K562 (cell line): ENCODE data around the gene ST3GAL5. TPM values are rescaled to one million over a fixed set of nuclear protein-coding genes. Genes with fewer than 3 reads are reported as not detected.
"Not testable (repeated sequence)": the region's sequence is repeated elsewhere in the genome, so short reads cannot be mapped to it uniquely, and the experiment has no call there.

Experiments used
- ATAC-seq: fragments of 200-7000 bp; cut with Tn5 transposase; 3 replicates; pipeline ENCODE4 v1.9.1; 2020; ENCODE audit warnings: moderate library complexity
- BruUV-seq: library from RNA; stranded (reverse); fragments of 400-500 nt; replicated peaks from 2 replicates; lab custom pipeline; 2021; lab: Mats Ljungman, UMichigan
- CTCF ChIA-PET: fragments of 300-600 bp; formaldehyde crosslinking; extraction: SDS; loops from one replicate; lab custom pipeline; 2021; ENCODE audit warnings: low intra/inter-chr PET ratio; lab: Yijun Ruan, JAX
- POLR2A ChIA-PET: fragments of 300-600, 350-650 bp; sonication (Branson Sonifier 250); formaldehyde crosslinking; extraction: SDS; loops from one replicate; lab custom pipeline; 2021; ENCODE audit warnings: antibody characterized with exemption, inconsistent platforms; lab: Yijun Ruan, JAX
- DNase-seq, 4 experiments: peaks; one replicate each; pipeline versions ENCODE4 v3.0.0 to v3.0.0-alpha.2; 2011 to 2018; ENCODE audit warnings: low spot score in 3 of 4, mixed read lengths in 3 of 4; ENCODE audit errors: extremely low read depth in 1 of 4
- FAIRE-seq: peaks from 2 replicates; lab custom pipeline; 2011; peaks lifted over from hg19 to GRCh38; lab: Jason Lieb, UNC
- H2AFZ ChIP-seq: 2 replicates; pipeline ENCODE4 v1.6.0; 2011; ENCODE audit warnings: low read depth, low read length, control low read depth, inconsistent platforms
- H3K27ac ChIP-seq: fragments of 200-600 bp; 3 replicates; pipeline ENCODE4 v1.8.0; 2011; ENCODE audit warnings: low read depth, mild to moderate bottlenecking, control low read depth, inconsistent platforms, low read length, moderate library complexity, mixed read lengths; ENCODE audit errors: extremely low read depth
- H3K27me3 ChIP-seq, 2 experiments: fragments of 300-600 bp in 1 of 2; 2 replicates in 1 of 2; 3 replicates in 1 of 2; pipeline versions ENCODE4 v1.6.0 to v1.8.0; 2011; ENCODE audit warnings: inconsistent platforms in 2 of 2, low read length in 2 of 2, mild to moderate bottlenecking in 1 of 2, mixed read lengths in 1 of 2, moderate library complexity in 1 of 2; ENCODE audit not compliant: control insufficient read depth in 2 of 2, insufficient read depth in 2 of 2
- H3K36me3 ChIP-seq: fragments of 300-600 bp; 3 replicates; pipeline ENCODE4 v1.8.0; 2011; ENCODE audit warnings: mild to moderate bottlenecking, low read length, inconsistent platforms; ENCODE audit not compliant: control insufficient read depth, insufficient read depth
- H3K4me1 ChIP-seq, 2 experiments: fragments of 200-600 bp in 1 of 2; replicated peaks in 1 of 2; 2 replicates in 1 of 2; 3 replicates in 1 of 2; pipeline versions ENCODE4 v1.5.1 to v1.8.0; 2011; ENCODE audit warnings: inconsistent platforms in 2 of 2, low read length in 2 of 2, mild to moderate bottlenecking in 1 of 2, mixed read lengths in 1 of 2, moderate library complexity in 1 of 2; ENCODE audit not compliant: control insufficient read depth in 2 of 2, insufficient read depth in 2 of 2
- H3K4me2 ChIP-seq: 2 replicates; pipeline ENCODE4 v1.6.1; 2011; ENCODE audit warnings: low read length, control low read depth, inconsistent platforms, mixed read lengths; ENCODE audit not compliant: insufficient read depth
- H3K4me3 ChIP-seq: fragments of 200-600 bp; sonication (generic), shearing (Covaris generic); 2 replicates; pipeline ENCODE4 v1.5.1; 2016; ENCODE audit warnings: control low read depth, inconsistent platforms
- H3K79me2 ChIP-seq: fragments of 200-600 bp; 3 replicates; pipeline ENCODE4 v1.8.0; 2011; ENCODE audit warnings: low read length, inconsistent platforms; ENCODE audit not compliant: control insufficient read depth, insufficient read depth
- H3K9ac ChIP-seq, 2 experiments: 2 replicates each; pipeline versions ENCODE4 v1.6.0 to v1.6.1; 2011; ENCODE audit warnings: low read depth in 2 of 2, low read length in 2 of 2, control low read depth in 1 of 2, inconsistent platforms in 1 of 2, mild to moderate bottlenecking in 1 of 2, mixed read lengths in 1 of 2; ENCODE audit not compliant: insufficient read depth in 1 of 2
- H3K9me1 ChIP-seq: one replicate; pipeline ENCODE4 v1.6.0; 2011; ENCODE audit warnings: inconsistent platforms, mild to moderate bottlenecking, low read length, moderate library complexity; ENCODE audit not compliant: control insufficient read depth, insufficient read depth
- H3K9me3 ChIP-seq: replicated peaks from 2 replicates; pipeline ENCODE4 v1.5.1; 2011; ENCODE audit warnings: low read depth, low read length, inconsistent platforms; ENCODE audit not compliant: control insufficient read depth, insufficient read depth
- H4K20me1 ChIP-seq: replicated peaks from 2 replicates; pipeline ENCODE4 v1.6.1; 2011; ENCODE audit warnings: low read length, inconsistent platforms, mixed read lengths; ENCODE audit not compliant: control insufficient read depth, insufficient read depth
- ATF1 ChIP-seq, 2 experiments: fragments of 450-650 bp in 1 of 2; IDR thresholded peaks; 2 replicates each; pipeline ENCODE4 v1.6.1; 2016; ENCODE audit warnings: missing compliant biosample characterization in 1 of 2, missing genetic modification characterization in 1 of 2
- CBFA2T3 ChIP-seq: fragments of 450-650 bp; IDR thresholded peaks from 2 replicates; pipeline ENCODE4 v1.6.1; 2017
- CCAR2 ChIP-seq: fragments of 200-400 bp; formaldehyde crosslinking; IDR thresholded peaks from 2 replicates; pipeline ENCODE4 v1.6.1; 2017; ENCODE audit warnings: mild to moderate bottlenecking, low read depth, low read length
- DIDO1 ChIP-seq: fragments of 450-650 bp; IDR thresholded peaks from 2 replicates; pipeline ENCODE4 v1.6.1; 2016; ENCODE audit warnings: low read depth, missing biosample characterization, missing genetic modification characterization
- HNRNPK ChIP-seq: fragments of 200-400 bp; formaldehyde crosslinking; IDR thresholded peaks from one replicate; pipeline ENCODE4 v1.6.1; 2018; ENCODE audit warnings: mild to moderate bottlenecking, low read depth, low read length; ENCODE audit not compliant: poor library complexity, severe bottlenecking
- TAL1 ChIP-seq: fragments of 450-650 bp; IDR thresholded peaks from 2 replicates; pipeline ENCODE4 v1.6.1; 2016; ENCODE audit warnings: mild to moderate bottlenecking
- TCF3 ChIP-seq: sonication (generic); formaldehyde crosslinking; IDR thresholded peaks from 2 replicates; pipeline ENCODE4 v1.4.0; 2020; ENCODE audit warnings: mild to moderate bottlenecking, missing genetic modification reagents
- ZFP36 ChIP-seq: fragments of 150-350 bp; IDR thresholded peaks from 2 replicates; pipeline ENCODE4 v1.6.1; 2018; ENCODE audit warnings: low read length, low read depth; ENCODE audit not compliant: partially characterized antibody
- WGBS: fragments of 100-300 bp; shearing (Covaris generic); methylation state at CpG from one replicate; pipeline ENCODE4 v1.1.6; 2016; ENCODE audit warnings: low coverage, mixed read lengths; ENCODE audit not compliant: insufficient coverage; ENCODE audit errors: missing lambda C conversion rate; 5-methylcytosine and 5-hydroxymethylcytosine counted together
- in situ Hi-C: fragments of 300-500 bp; cut with MboI; formaldehyde crosslinking; loops from 4 replicates; pipeline ENCODE4 v1.15.0; 2018; ENCODE audit warnings: inconsistent platforms, mixed read lengths
- intact Hi-C: fragments of 100-400 bp; cut with micrococcal nuclease; formaldehyde crosslinking; loops from 2 replicates; pipeline ENCODE4 v1.14.2; 2022
- polyA plus RNA-seq, 8 experiments: library from polyadenylated mRNA; depleted of rRNA in 4 of 8; stranded (reverse) in 5 of 8; unstranded in 3 of 8; fragments of >200 nt; fragmentation: Nextera tagmentation in 2 of 8; fragmentation: Illumina TruSeq in 1 of 8; extraction: Ambion mirVana in 2 of 8; extraction: Trizol in 1 of 8; gene quantifications; 2 replicates each; pipeline versions ENCODE4 v1.2.1 to v1.2.3, GENCODE V29; 2011 to 2014; ENCODE audit warnings: inconsistent platforms in 1 of 8, missing spikeins in 1 of 8
- total RNA-seq, 7 experiments: library from RNA; depleted of rRNA in 6 of 7; stranded (reverse); fragments of >200 nt in 6 of 7; fragmentation: Illumina TruSeq in 2 of 7; extraction: Trizol in 2 of 7; gene quantifications; 2 replicates each; pipeline versions ENCODE4 v1.2.1 to v1.2.3, GENCODE V29; 2011 to 2021; ENCODE audit warnings: low replicate concordance in 1 of 7
- TF ChIP-seq, protein P1 (sequence below): sonication (generic); formaldehyde crosslinking; IDR thresholded peaks from 2 replicates; pipeline ENCODE4 v1.8.0; 2022; ENCODE audit warnings: missing genetic modification reagents, mild to moderate bottlenecking, moderate library complexity, borderline replicate concordance
- TF ChIP-seq, protein P2 (sequence below): sonication (generic); formaldehyde crosslinking; IDR thresholded peaks from 2 replicates; pipeline ENCODE4 v1.8.0; 2022; ENCODE audit warnings: mild to moderate bottlenecking, missing genetic modification reagents

The ST3GAL5 gene
- total and polyA plus RNA-seq, 9 of the 15 experiments (the other 6 are each of a cell fraction or from before 2014, with no cell fraction given), result 1.6 to 10.0 (median 4.2) TPM

DNA sequence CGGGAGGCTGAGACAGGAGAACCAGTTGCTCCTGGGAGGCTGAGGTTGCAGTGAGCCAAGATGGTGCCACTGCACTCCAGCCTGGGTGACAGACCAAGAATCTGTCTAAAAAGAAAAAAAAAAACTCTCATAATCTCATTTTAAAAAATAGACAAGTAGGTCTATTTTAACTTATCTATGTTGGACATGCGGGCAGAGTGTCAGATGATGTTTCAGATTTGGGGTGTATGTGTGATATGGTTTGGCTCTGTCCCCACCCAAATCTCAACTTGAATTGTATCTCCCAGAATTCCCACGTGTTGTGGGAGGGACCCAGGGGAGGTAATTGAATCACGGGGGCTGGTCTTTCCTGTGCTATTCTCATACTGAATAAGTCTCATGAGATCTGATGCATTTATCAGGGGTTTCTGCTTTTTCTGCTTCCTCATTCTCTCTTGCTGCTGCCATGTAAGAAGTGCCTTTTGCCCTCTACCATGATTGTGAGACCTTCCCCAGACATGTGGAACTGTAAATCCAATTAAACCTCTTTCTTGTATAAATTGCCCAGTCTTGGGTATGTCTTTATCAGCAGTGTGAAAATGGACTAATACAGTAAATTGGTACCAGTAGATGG is 8.0 kb downstream of the ST3GAL5 start:
- CTCF ChIA-PET, ATAC-seq, H3K4me1 ChIP-seq, DNase-seq, H3K9ac ChIP-seq, H3K4me2 ChIP-seq, FAIRE-seq, H3K79me2 ChIP-seq, H3K9me1 ChIP-seq, H3K9me3 ChIP-seq, POLR2A ChIA-PET, H3K4me3 ChIP-seq, H4K20me1 ChIP-seq, H3K36me3 ChIP-seq, H3K27me3 ChIP-seq, H2AFZ ChIP-seq, BruUV-seq, H3K27ac ChIP-seq, in situ Hi-C loops: not testable (repeated sequence)
- peak; percentile 61 for TF ChIP-seq CBFA2T3
- TF ChIP-seq TCF3 (CRISPR knock-in tag), result peak; percentile 22; the same call in 1 of the 2 replicates
- peak; percentile 47 for TF ChIP-seq TAL1
- WGBS, result 14% methylated on average over 4 of the region's 4 CpGs
- intact Hi-C loops, result loop anchor here (10.0 kb wide), 1 partner anchor 114 kb away; no protein-coding TSS in a partner anchor

DNA sequence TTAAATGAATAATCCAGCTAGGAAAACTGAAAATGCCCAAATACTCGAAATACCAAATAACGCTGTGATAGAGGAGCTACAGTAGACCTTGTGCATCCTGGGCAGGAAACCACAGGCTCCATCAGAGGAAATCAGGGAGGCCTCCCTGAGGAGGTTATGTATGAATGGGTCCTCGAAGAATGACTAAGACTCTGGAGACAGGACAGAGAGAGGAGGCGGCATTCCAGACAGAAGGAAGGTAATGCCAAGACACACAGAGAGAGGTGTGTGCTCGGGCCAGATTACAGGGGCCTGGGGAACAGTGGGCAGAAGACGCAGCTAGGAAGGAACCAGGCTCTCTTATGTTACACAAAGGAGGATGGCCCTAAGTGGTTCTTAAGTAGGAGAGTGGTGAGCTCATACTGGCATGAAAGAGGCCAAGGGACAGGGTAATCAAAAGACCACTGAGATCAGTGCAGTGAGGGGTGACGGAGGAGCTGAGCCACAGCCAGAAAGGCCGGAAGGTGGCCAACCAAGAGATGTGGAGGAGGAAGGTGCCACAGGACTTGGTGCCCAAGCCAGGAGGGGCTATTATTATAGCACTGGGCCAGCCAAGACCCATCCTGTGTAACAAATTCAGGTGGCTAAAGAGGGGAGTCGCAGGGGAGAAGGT is 9.9 kb downstream of the ST3GAL5 start:
- Histone ChIP-seq H3K27ac (no peak overlapping the region), H4K20me1 (no peaks in the 10 kb centered on the region; the same call in 1 of the 2 replicates), H3K9me1 (no peaks in the 10 kb centered on the region), H3K4me1 (no peaks in the 10 kb centered on the region; a peak in 1 of 5 replicates), H3K9me3 (no peaks in the 10 kb centered on the region; the same call in 1 of the 2 replicates), H3K9ac (no peak overlapping the region), H3K4me2 (no peak overlapping the region), H2AFZ (no peak overlapping the region), H3K27me3 (no peaks in the 10 kb centered on the region), H3K36me3 (no peaks in the 10 kb centered on the region), H3K4me3 (no peak overlapping the region), H3K79me2 (no peaks in the 10 kb centered on the region)
- ChIA-PET CTCF (no interaction called here), POLR2A (interaction anchor here (1.0 kb wide), 1 partner anchor 31 kb away, joined by 3 read pairs; no protein-coding TSS in a partner anchor)
- WGBS, result 33% methylated on average over 9 of the region's 9 CpGs
- ATAC-seq (no peak), FAIRE-seq (no peak), DNase-seq (no peak)
- intact Hi-C loops (no loop called here), in situ Hi-C loops (no loop called here)
- no TSS peak for BruUV-seq
- TF ChIP-seq DIDO1 (no peak), CCAR2 (no peak), ZFP36 (peak; percentile 66), ATF1 (CRISPR knock-in tag; IDR thresholded peaks at IDR 0.05) (no peak), ATF1 (tag; IDR thresholded peaks at IDR 0.05) (no peak), HNRNPK (no peak)
- TF ChIP-seq, protein P1, sequence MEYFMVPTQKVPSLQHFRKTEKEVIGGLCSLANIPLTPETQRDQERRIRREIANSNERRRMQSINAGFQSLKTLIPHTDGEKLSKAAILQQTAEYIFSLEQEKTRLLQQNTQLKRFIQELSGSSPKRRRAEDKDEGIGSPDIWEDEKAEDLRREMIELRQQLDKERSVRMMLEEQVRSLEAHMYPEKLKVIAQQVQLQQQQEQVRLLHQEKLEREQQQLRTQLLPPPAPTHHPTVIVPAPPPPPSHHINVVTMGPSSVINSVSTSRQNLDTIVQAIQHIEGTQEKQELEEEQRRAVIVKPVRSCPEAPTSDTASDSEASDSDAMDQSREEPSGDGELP (CRISPR knock-in tag), result no peak
- TF ChIP-seq, protein P2, sequence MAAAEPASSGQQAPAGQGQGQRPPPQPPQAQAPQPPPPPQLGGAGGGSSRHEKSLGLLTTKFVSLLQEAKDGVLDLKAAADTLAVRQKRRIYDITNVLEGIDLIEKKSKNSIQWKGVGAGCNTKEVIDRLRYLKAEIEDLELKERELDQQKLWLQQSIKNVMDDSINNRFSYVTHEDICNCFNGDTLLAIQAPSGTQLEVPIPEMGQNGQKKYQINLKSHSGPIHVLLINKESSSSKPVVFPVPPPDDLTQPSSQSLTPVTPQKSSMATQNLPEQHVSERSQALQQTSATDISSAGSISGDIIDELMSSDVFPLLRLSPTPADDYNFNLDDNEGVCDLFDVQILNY (CRISPR knock-in tag), result no peak
